Esophagus squamous epithelium (tissue), 4 donors: ENCODE results near the gene ZNF648.

ENCODE experiments used
- CTCF ChIP-seq, 6 experiments: fragments of 450-650 bp in 4 of 6; fragments of 200-600 bp in 2 of 6; sonication (generic) in 2 of 6; IDR thresholded peaks; one replicate each; pipeline ENCODE4 v1.5.1; 2016 to 2019; ENCODE audit warnings: antibody characterized with exemption in 6 of 6, mild to moderate bottlenecking in 4 of 6, moderate library complexity in 4 of 6
- POLR2A ChIP-seq, 4 donors: fragments of 450-650 bp; IDR thresholded peaks; one replicate each; pipeline ENCODE4 v1.6.1; 2017; ENCODE audit warnings: antibody characterized with exemption in 4 of 4, mild to moderate bottlenecking in 4 of 4, moderate library complexity in 3 of 4

GRCh38 chr1:182080955-182081582 is 19.6 kb upstream of the ZNF648 start:
- peak in 5 of 6 experiments; percentile 47 to 68 (median 57) for TF ChIP-seq CTCF (IDR thresholded peaks at IDR 0.05)
- TF ChIP-seq POLR2A (IDR thresholded peaks at IDR 0.05): no peak
